RPMI8226 (cell line): Measurements from ENCODE around the gene TMEM183A.

Experiments used
- DNase-seq: peaks from one replicate; pipeline ENCODE4 v3.0.0-alpha.2; 2015

TMEM183A gene

GRCh38 chr1:203048086-203048485 is 40.9 kb downstream of the TMEM183A start:
- no peak for DNase-seq

DNA sequence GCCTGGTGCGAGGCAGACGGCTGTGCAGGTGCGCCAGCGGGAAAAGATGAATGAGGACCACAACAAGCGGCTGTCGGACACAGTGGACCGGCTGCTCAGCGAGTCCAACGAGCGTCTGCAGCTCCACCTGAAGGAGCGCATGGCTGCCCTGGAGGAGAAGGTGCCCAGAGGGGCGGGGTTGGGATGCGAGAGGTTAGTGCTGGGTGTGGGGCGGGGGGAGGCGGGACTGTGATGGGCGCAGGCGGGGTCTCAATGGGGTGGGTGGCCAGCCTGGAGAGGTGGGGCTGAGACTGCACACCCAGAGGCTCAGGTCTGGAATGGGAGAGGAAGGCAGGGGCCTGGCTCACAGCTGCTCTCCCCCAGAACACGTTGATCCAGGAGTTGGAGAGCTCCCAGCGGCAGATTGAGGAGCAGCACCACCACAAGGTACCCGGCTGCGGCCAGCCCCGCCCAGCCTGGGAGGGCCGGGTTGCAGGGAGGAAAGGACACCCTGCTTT is 41.4 kb downstream of the TMEM183A start:
- no peak for DNase-seq

DNA sequence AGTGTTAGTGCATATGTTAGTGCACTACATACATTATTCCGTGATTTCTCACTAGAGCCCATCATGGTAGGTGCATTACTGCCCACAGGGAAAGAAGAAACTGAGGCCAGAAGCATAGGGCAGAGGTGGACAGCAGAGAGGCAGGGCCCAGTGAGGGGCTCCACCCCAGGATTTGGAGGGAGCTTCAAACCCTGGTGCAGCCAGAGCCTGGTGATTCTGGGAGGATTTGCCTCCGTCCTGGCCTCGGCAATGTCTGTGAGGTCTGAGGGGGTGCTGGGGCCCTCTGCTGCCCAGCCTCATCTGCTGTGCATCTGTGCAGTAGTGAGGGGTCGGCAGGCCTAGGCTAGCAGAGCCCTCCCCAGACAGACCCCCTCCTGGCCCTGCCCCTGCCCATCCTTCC is 41.9 kb downstream of the TMEM183A start:
- DNase-seq: no peak

DNA sequence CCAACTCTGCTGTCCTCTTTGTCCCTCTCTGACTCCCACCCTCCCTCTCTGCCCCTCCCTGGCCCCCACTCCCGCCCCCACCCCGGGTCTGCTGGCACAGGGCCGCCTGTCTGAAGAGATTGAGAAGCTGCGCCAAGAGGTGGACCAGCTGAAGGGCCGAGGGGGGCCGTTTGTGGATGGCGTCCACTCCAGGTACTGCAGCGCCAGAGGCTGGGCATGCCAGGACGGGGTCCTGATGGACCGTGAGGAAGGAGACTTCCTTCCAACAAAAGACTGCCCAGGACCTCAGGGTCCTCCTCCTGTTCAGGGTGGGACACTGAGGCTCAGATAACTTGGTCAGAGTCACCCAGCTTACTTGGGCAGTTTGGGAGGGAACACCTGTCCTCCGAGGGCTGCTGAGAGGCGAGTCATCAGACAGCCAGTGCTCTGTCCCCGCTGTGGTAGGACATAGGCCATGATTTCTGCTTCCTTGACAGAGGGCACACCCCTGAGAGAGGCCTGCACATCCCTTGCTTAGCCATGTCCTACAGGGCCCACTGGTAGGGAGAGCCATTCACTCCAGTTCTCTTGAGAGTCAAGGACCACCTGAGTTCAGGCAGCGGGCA is 42.5 kb downstream of the TMEM183A start:
- DNase-seq: no peak

DNA sequence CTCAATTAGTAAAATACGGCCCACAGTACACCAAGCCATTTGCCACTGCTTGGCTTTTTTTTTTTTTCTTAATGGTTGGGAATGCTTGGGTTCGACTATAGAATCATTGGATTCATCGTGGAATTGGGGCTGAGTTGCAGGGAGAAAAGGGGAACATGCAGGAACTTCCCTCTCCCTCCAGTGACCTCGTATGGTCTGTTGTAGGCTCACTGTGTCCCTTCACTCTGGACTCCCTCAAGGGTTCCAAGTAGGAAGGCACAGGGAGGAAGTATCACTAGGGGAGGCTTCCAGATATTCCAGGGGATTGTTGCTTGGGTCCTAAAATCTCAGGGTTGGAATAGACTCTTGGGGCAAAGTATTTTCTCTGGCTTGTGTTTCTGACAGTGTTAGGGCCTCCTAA is 43.7 kb downstream of the TMEM183A start:
- no peak for DNase-seq

DNA sequence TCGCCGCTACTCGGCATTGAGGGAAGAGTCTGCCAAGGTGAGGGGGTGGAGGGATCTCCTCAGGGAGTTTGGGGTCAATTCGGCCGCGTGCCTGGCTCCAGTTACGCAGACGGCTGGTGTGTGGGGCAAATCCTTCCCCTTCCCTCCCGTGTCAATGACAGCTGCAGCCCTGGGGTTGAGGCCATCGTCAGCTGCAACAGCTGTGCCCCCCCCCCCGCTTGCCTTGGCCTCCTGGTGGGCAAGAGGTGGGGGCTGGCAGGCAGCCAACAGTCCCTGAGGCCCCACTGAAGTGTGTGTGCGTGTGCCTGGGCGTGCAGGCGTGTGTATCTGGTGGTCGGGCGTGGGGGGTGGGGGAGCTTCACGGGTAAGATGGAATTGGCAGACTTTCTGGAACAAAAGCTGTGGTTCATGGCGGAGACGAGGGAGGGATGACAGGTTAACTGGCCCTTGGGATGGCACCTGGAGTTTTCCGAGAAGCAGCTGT is 44.7 kb downstream of the TMEM183A start:
- DNase-seq: no peak

DNA sequence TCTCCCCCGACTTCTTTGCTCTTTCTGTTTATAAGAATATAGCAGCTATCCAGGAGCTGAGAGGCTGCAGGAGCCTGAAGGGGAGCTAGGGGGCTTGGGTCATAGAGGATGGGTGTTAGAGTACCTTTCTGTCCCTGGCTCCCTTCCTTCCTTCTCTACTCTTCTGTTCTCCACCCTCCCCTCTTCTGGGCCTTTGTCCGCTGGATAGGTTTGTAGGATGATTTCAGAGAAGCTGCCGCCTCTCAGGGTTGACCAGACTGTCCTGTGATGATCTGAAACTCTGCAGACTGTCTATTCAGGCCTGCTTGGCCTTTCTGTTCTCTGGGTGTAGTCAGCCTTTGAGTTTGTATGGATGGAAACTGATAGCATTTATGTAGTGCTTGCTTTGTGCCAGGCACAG is 45.4 kb downstream of the TMEM183A start:
- no peak for DNase-seq

DNA sequence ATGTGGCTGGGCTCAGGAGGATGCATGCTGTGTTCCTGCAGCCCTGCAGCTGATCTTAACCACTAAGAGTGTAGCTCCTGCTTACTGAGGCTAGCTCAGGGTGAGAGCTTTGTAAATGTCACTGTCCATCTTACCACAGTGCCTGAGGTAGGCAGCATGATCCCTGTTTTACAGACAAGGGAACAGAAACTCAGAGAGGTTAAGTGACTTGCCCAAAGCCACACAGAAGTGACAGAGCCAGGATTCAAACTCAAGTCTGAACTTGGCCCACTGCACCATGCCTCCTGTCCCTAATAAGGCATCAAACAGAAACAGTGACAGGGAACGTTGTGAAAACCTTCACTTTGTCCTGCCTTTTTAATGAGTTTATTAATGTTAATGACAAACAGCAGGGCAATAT is 47.0 kb downstream of the TMEM183A start:
- no peak for DNase-seq

- no peak for DNase-seq
Measured at GRCh38 chr1:203054642-203055041, 47.5 kb downstream of the TMEM183A start.

DNA sequence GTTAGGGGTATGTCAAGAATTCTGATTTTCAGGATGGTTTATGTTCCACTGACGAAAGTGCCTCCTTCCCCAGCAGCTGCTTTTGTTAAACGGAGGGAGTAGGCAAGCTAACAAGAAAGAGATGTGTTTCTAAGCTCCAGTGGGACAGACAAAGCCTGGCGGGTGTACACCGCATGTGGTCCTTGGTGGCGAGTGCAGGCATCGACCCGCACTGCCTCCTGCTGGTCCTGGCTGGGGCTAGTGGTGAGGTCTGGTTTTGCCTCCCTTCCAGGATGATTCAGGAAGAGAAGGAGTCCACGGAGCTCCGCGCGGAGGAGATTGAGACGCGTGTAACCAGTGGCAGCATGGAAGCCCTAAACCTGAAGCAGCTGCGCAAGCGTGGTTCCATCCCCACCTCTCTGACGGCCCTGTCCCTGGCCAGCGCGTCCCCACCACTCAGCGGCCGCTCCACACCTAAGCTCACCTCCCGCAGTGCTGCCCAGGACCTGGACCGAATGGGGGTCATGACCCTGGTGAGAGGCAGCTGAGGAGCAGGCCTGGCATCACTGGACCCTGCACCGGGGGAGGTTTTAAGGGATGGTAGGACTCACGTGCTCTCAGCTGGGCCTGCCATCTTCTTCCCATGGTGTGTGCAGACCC is 48.1 kb downstream of the TMEM183A start:
- DNase-seq: no peak

GRCh38 chr1:203056012-203056411 is 48.8 kb downstream of the TMEM183A start:
- no peak for DNase-seq

GRCh38 chr1:203056516-203056915 is 49.3 kb downstream of the TMEM183A start:
- DNase-seq: peak; percentile 23

GRCh38 chr1:203057911-203058675 is 50.9 kb downstream of the TMEM183A start:
- no peak for DNase-seq

DNA sequence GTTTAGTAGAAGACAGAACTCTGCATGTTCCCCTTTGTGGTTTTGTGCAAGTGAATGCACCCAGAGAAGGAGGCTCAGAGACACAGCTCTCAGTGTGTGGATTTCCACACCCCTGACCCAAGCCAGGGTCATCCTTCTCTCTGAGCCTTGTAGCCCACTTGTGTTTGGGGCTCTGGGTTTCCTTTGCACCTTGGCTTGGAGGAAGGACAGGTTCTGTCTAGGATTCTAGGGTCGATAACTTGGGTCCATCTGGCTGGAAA is 51.4 kb downstream of the TMEM183A start:
- DNase-seq: no peak

DNA sequence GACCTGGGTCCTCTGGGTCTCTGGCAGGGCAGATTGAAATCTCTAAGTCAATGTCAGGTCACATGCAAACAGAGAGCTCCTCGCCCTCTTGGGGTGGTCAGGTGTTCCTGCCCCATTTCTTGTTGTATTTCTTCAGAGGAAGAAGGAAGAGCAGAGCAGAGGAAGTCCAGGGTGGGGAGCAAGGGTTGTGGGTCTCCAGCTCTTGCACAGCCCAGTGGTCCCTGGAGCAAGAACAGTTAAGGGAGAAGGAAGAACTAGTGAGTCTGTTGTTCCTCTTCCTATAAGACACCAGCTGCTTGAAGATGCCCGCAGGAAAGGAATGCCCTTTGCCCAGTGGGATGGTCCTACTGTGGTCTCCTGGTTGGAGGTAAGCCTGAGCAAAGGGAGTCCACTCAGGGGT is 52.3 kb downstream of the TMEM183A start:
- DNase-seq: no peak

DNA sequence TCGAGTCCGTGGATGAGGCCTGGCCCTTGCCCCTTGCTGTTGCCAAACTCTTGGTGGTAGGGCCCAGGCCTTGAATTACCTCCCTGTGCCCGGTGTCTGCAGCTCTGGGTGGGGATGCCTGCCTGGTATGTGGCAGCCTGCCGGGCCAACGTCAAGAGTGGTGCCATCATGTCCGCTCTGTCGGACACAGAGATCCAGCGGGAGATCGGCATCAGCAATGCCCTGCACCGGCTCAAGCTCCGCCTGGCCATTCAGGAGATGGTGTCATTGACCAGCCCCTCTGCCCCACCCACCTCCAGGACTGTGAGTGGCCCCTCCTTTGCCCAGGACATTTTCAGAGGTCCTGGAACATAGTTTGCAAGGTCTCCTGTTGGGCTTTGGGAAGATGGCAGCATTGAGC is 52.9 kb downstream of the TMEM183A start:
- no peak for DNase-seq

GRCh38 chr1:203063287-203063686 is 56.1 kb downstream of the TMEM183A start:
- no peak for DNase-seq

DNA sequence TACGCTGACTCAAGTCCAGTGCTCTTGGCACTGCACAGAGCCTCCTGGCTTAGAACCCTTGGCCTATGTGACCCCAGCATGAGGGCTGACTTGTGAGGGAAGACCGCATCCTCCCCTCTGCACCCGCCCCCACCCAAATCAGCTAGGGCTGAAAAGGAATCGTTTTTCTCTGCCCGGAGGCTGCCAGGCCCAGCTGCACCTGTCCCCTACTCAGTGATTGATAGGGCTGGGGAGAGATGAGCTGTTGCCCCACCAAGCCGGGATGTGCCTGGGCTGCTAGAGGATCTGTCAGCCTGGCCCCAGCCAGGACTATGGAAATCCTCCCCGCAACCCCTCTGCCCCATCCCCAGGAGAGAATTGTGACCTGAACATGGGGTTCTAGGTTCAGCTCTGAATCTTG is 58.0 kb downstream of the TMEM183A start:
- DNase-seq: no peak

DNA sequence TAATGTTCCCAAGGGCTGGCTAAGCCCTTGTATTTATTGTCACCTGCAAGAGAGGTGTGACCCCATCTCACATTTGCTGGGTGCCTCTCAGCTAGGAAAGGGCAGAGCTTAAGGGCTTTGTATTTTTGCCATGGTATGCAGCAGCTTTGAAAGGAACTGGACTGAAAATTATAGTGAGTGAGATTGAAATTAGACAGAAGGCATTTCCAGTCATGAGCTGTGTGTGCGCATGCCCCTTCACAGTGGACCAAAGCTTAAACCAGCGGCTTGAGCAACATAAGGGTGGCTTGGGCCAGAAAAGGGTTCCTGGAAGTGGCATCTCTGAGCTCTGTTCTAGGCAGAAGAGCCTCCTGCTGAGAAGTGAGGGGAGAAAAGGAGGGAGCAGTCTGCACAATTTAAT is 58.8 kb downstream of the TMEM183A start:
- DNase-seq: no peak

GRCh38 chr1:203066965-203067364 is 59.8 kb downstream of the TMEM183A start:
- no peak for DNase-seq

DNA sequence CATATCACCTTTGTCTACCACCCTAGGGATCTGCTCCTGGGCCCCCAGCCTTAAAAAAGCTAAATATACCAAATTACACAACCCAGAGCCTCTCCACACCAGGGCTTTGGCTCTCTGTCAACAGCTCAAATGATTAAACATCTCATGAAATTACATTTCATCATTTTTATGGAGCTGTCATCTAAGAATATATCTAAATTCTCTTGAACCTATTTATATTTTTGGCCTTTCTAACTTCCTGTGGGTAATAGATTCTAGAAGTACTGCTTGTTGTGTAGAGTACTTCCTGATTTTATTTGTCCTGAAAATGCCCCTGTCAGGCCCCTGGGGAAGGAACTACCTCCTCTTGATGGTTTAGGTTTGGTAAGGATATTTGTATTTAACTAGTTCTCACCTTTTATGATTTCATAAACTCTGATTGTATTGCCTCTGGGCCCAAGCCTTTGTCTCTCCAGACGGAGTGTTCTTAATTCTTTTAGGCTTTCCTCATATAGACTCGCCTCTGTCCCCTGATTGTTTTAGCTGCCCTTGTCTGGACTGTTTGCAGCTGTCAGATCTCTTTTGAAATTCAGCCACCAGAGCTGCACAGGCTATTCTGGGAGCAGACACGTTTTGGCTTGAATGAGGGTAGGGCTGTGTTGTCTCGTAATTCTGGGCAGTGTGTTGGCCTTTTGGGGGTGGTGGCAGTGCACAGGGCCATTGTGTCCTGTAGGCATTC is 62.0 kb downstream of the TMEM183A start:
- DNase-seq: peak; percentile 54

DNA sequence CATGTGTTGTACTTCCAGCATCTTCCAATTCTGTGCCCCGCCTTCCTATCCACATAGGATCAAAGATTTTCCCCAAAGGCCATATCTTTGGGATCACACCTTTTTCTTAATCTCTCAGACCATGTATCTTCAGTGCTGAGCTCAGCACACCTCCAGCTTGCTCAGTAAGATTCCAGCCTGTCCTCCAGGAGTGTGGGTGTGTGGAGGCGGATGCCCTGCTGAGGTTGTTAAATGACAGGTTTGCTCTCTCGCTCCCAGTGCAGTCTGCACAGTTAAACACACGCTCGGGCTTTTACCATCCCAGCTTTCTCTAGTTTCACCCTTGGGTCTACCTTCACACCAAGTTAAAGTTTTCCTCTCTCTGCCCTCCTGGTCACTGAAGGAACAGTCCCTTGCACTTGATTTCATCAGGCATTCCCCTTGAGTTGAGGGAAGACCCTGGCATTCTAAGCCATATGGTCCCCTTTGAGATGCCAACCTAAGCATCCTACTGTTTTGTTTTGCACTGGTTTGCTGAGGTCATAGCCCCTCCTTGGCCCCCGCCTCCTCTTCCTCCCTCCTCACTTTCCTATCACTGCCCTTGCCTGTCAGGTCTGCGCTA is 64.9 kb downstream of the TMEM183A start:
- no peak for DNase-seq

- DNase-seq: no peak
Measured at GRCh38 chr1:203072911-203073310, 65.7 kb downstream of the TMEM183A start.
